Kidney epithelial cell (primary cell): ENCODE data around the gene HACE1. TPM values are rescaled to one million over a fixed set of nuclear protein-coding genes. Genes with fewer than 3 reads are reported as not detected.

Experiments
- DNase-seq: peaks from one replicate; pipeline ENCODE4 v3.0.0-alpha.2; 2010; ENCODE audit warnings: low read depth
- H3K27me3 ChIP-seq: 2 replicates; pipeline ENCODE4 v1.6.0; 2011; ENCODE audit warnings: low read length; ENCODE audit not compliant: control insufficient read depth, insufficient read depth
- H3K36me3 ChIP-seq: 2 replicates; pipeline ENCODE4 v1.5.1; 2011; ENCODE audit warnings: low read length; ENCODE audit not compliant: control insufficient read depth, insufficient read depth
- H3K4me3 ChIP-seq: 2 replicates; pipeline ENCODE4 v1.5.1; 2011; ENCODE audit warnings: low read depth, mild to moderate bottlenecking, control low read depth, low read length
- CTCF ChIP-seq: IDR thresholded peaks from 2 replicates; pipeline ENCODE4 v1.5.1; 2011; ENCODE audit warnings: mild to moderate bottlenecking, moderate library complexity, low read length, control low read depth, inconsistent platforms; ENCODE audit not compliant: insufficient read depth, poor library complexity, severe bottlenecking
- total RNA-seq: library from RNA; depleted of rRNA; stranded (reverse); fragments of >200 nt; gene quantifications from 2 replicates; pipeline ENCODE4 v1.2.3, GENCODE V29; 2015

The HACE1 gene
- total RNA-seq, 1 donor from 2014 or later, result 18.9 TPM

- no peaks in the 10 kb centered on the region for H3K27me3 ChIP-seq
- DNase-seq, result no peak
- TF ChIP-seq CTCF, result no peak
- H3K4me3 ChIP-seq, result no peak overlapping the region
- no peaks in the 10 kb centered on the region for H3K36me3 ChIP-seq
These were observed 167.7 kb downstream of the HACE1 start for GRCh38 chr6:104692008-104692407.

- TF ChIP-seq CTCF, result no peak
- DNase-seq, result no peak
- no peaks in the 10 kb centered on the region for H3K27me3 ChIP-seq
- H3K4me3 ChIP-seq, result no peak overlapping the region
- no peaks in the 10 kb centered on the region for H3K36me3 ChIP-seq
These were observed 170.0 kb downstream of the HACE1 start for GRCh38 chr6:104689551-104690205.

- Histone ChIP-seq H3K27me3 (no peaks in the 10 kb centered on the region), H3K4me3 (no peak overlapping the region), H3K36me3 (no peaks in the 10 kb centered on the region)
- no peak for DNase-seq
- no peak for TF ChIP-seq CTCF
These were observed 171.3 kb downstream of the HACE1 start for GRCh38 chr6:104688283-104688969.

GRCh38 chr6:104686550-104687175 is 173.1 kb downstream of the HACE1 start:
- TF ChIP-seq CTCF, result no peak
- no peaks in the 10 kb centered on the region for H3K36me3 ChIP-seq
- H3K4me3 ChIP-seq, result no peak overlapping the region
- DNase-seq, result no peak
- H3K27me3 ChIP-seq, result no peaks in the 10 kb centered on the region

- TF ChIP-seq CTCF, result no peak
- no peak for DNase-seq
- H3K4me3 ChIP-seq, result no peak overlapping the region
- H3K36me3 ChIP-seq, result no peaks in the 10 kb centered on the region
- H3K27me3 ChIP-seq, result no peaks in the 10 kb centered on the region
These were observed 173.7 kb downstream of the HACE1 start for GRCh38 chr6:104685871-104686549.
